ENCODE results near the gene CNIH4.
"Not testable (repeated sequence)": the region's sequence is repeated elsewhere in the genome, so short reads cannot be mapped to it uniquely, and the experiment has no call there.

Gene CNIH4

DNA sequence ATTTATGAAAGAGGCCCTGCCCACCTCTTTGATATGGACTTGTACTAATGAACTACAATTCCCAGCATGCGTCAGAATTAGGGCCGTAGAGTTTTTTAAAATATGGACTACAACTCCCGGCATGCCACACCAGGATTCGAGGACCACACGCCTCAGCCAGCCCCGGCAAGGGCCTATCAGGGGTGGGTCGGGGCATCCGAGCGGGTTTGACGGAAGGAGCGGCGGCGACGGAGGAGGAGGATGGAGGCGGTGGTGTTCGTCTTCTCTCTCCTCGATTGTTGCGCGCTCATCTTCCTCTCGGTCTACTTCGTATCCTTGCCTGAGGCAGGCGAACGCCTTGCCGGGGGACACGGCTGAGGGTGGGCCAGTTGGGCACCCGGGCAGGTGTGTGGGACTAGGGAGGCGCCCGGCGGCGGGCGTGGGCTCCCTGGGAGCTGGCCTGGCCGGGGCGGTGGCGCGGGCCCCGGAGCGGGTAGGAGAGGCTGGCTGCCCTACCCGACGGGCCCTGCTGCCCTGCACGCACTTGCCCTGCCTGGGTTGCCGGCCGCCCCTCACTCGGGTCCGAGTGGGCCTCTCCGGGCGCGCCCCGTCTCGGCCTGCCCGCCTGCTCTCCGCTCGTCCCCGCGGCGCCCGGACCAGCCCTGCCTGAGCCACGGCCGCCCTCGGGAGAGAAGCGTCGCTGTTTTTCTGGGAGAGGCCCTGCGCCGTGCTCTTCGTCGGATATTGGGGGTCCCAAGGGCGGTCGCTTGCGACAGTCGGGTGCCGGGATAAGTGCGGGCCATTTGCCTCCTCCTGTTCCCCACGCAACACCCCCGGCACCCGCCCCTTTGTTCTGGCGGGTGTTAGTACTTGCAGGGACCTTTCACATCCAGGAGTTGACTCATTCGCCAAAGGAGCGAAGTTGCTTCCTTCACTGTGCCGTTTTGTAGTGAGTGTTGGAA, at the start of gene CNIH4:
TSS of gene CNIH4 (plus strand) at position 195 of the 941 bp plus-strand sequence. CDS start at position 241, 46 bp downstream.
- DNase-seq = peak; percentile 94

- no peak for DNase-seq
Measured at GRCh38 chr1:224308064-224308463, 48.6 kb upstream of the CNIH4 start.

DNA sequence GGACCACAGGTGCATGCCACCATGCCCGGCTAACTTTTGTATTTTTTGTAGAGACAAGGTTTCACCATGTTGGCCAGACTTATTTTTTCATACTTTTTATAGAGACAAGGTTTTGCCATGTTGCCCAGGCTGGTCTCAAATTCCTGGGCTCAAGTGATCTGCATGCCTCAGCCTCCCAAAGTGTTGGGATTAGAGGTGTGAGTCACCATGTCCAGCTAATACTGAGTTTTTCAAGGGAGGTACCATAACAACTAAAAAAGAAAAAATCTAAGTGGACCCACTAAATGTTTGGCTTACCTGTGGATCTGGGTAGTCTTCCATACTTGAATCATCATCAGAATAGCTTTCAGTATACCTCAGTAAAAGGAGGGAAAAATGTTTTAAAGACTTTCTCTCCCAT, 45.2 kb upstream of the CNIH4 start:
- not testable (repeated sequence) for DNase-seq

DNA sequence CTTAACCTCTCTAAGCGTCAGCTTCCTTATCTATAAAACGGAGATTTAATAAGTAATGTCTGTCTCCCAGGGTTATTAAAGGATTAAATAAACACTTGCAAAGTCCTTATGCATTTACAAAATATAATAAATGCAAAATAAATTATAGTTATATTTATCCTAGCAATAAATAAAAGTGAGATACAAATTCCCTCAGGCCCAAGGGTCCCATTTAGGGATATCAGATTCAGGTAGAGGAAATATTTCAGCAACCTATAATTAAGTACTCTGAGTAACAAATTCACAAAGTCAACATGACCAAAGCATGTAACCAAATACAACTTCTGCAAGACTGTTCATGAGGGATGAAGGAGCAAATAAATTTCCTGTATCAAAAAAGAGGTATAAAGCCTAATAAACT, 44.7 kb upstream of the CNIH4 start:
- no peak for DNase-seq

GRCh38 chr1:224317383-224318045, 39.2 kb upstream of the CNIH4 start:
- peak; percentile 72 for DNase-seq

DNA sequence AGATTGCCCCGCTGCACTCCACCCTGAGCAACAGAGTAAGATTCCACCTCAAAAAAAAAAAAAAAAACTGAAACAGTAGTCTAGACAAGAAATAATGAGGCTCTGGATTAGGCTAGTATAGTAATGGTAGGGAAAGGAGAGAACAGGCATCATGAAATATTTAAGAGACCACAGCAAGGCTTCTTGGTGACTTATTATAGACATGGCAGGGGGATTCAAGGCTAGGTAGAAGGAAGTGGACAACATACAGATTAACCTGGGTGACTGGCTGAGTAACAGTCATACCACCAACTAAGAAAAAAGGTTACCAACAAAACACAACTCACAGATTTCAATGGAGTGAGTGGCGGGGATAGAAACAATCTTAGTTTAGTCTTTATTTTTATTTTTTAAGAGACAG, 35.0 kb upstream of the CNIH4 start:
- DNase-seq = no peak

- DNase-seq = no peak
Measured at GRCh38 chr1:224325959-224326358, 30.7 kb upstream of the CNIH4 start.

- no peak for DNase-seq
Measured at GRCh38 chr1:224328644-224329043, 28.0 kb upstream of the CNIH4 start.

GRCh38 chr1:224329484-224329841, 27.2 kb upstream of the CNIH4 start:
- no peak for DNase-seq

GRCh38 chr1:224329842-224330753, 26.6 kb upstream of the CNIH4 start, which contains the start of gene NVL:
Gene NVL, minus strand, starts transcription at chr1:224330172. Its CDS starts 45 bp downstream, at chr1:224330127.
- peak; percentile 90 for DNase-seq

DNA sequence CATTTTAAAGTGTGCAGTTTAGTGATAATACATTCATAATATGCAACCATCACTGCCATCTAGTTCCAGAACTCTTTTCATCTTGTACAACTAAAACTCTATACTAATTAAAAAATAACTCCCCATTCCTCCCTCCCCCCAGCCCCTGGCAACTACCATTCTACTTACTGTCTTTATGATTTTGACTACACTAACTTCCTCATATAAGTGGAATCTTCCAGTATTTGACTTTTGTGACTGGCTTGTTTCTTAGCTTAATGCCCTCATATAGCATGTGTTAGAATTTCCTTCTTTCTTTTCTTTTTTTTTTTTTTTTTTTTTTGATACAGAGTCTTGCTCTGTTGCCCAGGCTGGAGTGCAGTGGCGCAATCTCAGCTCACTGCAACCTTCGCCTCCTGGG, 25.4 kb upstream of the CNIH4 start:
- DNase-seq = no peak

DNA sequence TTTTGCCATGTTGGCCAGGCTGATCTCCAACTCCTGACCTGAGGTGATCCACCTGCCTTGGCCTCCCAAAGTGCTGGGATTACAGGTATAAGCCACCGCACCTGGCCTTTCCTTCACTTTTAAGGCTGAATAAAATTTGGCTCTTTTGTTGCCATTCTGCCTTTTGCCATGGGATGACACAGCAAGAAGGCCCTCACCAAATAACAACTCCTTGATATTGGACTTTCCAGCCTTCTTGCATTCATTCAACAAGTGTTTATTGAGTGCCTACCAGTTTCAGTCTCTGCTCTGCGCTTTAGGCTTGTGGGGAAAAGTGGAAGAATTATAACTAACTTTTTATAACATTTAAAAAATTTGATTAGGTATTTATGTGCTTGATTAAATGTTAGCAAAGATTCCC, 24.9 kb upstream of the CNIH4 start:
- no peak for DNase-seq

GRCh38 chr1:224333309-224333926, 23.3 kb upstream of the CNIH4 start:
- peak; percentile 86 for DNase-seq

- DNase-seq = no peak
Measured at GRCh38 chr1:224333939-224334786, 22.5 kb upstream of the CNIH4 start.

DNA sequence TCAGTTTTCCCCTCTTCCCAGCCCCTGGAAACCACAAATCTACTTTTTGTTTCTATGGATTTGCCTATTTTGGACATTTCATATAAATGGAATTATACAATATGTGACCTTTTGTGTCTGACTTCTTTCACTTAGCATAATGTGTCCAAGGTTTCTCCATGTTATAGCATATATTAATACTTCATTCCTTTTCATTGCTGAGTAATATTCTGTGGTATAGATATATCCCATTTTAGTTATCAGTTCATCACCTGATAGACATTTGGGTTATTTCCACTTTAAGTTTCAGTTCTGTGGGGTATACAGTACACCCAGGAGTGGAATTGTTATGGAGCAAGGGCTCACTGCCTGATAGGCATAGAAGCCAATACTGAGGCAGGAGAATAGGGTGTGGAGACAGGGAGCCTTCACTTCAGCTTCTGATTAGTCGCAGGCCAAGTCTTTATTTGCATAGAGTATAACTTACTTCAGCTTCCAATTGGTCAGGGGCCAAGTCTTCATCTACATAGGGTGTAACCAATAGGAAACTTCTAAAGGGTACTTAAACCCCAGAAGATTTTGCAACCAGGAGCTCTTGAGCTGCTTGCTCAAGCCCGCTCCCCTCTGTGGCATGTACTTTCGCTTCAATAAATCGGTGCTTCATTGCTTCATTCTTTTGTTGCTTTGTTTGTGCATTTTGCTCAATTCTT, 18.4 kb upstream of the CNIH4 start:
- no peak for DNase-seq

GRCh38 chr1:224339442-224340033, 17.1 kb upstream of the CNIH4 start:
- DNase-seq = no peak

DNA sequence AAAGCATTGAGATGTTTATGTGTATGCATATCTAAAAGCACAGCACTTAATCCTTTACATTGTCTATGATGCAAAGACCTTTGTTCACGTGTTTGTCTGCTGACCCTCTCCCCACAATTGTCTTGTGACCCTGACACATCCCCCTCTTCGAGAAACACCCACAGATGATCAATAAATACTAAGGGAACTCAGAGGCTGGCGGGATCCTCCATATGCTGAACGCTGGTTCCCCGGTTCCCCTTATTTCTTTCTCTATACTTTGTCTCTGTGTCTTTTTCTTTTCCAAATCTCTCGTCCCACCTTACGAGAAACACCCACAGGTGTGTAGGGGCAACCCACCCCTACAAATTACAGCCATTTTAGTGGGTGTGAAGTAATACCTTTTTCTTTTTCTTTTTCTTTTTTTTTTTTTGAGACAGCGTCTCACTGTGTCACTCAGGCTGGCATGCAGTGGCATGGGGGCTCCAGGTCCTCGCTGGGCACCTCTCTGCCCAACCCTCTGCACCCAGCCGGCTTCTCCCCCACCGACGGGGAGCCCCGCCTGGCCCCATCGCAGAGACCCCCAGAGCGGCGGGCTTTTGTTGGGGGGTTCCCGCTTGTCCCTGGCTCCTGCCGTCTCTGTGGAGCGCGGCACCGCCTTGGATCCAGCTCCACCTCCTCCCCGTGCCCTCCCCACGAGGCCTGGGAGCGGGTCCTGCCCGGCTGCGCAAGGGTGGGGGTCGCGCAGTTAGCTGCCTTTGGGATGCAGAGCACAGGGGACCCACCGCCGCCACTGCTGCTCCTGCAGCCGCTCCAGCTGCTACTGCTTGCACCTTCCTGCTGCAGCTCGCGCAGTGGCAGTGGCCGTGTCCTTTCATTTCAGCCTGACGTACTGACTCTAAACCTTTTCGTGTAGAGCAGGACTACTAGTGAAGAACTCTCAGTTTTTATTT, 16.0 kb upstream of the CNIH4 start:
- DNase-seq = not testable (repeated sequence)

DNA sequence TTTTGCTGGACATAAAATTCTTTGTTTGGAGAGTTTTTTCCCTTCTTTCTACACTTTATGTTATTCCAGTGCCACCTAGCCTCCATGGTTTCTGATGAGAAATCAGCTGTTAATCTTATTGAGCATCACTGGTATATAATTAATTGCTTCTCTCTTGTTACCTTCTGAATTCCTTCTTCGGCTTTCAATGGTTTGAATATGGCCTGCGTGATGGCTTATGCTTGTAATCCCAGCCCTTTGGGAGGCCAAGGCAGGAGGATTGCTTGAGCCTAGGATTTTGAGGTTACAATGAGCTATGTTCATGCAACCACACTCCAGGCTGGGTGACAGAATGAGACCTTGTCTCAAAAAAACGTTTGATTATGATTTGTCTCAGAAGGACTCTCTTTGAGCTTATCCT, 13.0 kb upstream of the CNIH4 start:
- DNase-seq = no peak

- DNase-seq = no peak
Measured at GRCh38 chr1:224348137-224348536, 8.5 kb upstream of the CNIH4 start.

Measured in NCI-H510A treated with DMSO at 0.1 percent for 48 hours (cell line).